HEK293 (cell line): ENCODE data around the gene SMC4.

Source experiments
- CTCF ChIP-seq: fragments of 450-650 bp; formaldehyde crosslinking; IDR thresholded peaks from 2 replicates; pipeline ENCODE4 v1.5.1; 2016; ENCODE audit warnings: missing biosample characterization, missing genetic modification characterization
- KLF8 ChIP-seq: fragments of 450-650 bp; formaldehyde crosslinking; IDR thresholded peaks from 2 replicates; pipeline ENCODE4 v1.5.1; 2016; ENCODE audit warnings: missing biosample characterization, missing genetic modification characterization
- WT1 ChIP-seq: fragments of 450-650 bp; formaldehyde crosslinking; IDR thresholded peaks from 2 replicates; pipeline ENCODE4 v1.5.1; 2016; ENCODE audit warnings: missing biosample characterization, missing genetic modification characterization
- ZBTB21 ChIP-seq: fragments of 450-650 bp; formaldehyde crosslinking; IDR thresholded peaks from 2 replicates; pipeline ENCODE4 v1.5.1; 2017; ENCODE audit warnings: missing biosample characterization, missing genetic modification characterization
- ZNF121 ChIP-seq: fragments of 450-650 bp; formaldehyde crosslinking; IDR thresholded peaks from 2 replicates; pipeline ENCODE4 v1.5.1; 2016; ENCODE audit warnings: missing biosample characterization, missing genetic modification characterization
- ZNF138 ChIP-seq: fragments of 450-650 bp; formaldehyde crosslinking; IDR thresholded peaks from 2 replicates; pipeline ENCODE4 v1.5.1; 2016; ENCODE audit warnings: missing biosample characterization, missing genetic modification characterization, borderline replicate concordance
- ZNF202 ChIP-seq: fragments of 450-650 bp; formaldehyde crosslinking; IDR thresholded peaks from 2 replicates; pipeline ENCODE4 v1.5.1; 2016; ENCODE audit warnings: missing biosample characterization, missing genetic modification characterization, borderline replicate concordance
- ZNF23 ChIP-seq: fragments of 450-650 bp; formaldehyde crosslinking; IDR thresholded peaks from 2 replicates; pipeline ENCODE4 v1.5.1; 2016; ENCODE audit warnings: missing biosample characterization, missing genetic modification characterization, borderline replicate concordance
- ZNF24 ChIP-seq: fragments of 450-650 bp; formaldehyde crosslinking; IDR thresholded peaks from 2 replicates; pipeline ENCODE4 v1.5.1; 2016; ENCODE audit warnings: missing biosample characterization, missing genetic modification characterization
- ZNF561 ChIP-seq: fragments of 450-650 bp; IDR thresholded peaks from 2 replicates; pipeline ENCODE4 v1.5.1; 2018; ENCODE audit warnings: missing biosample characterization, missing genetic modification characterization, borderline replicate concordance
- ZNF776 ChIP-seq: fragments of 450-650 bp; formaldehyde crosslinking; IDR thresholded peaks from 2 replicates; pipeline ENCODE4 v1.5.0; 2017; ENCODE audit warnings: missing biosample characterization, missing genetic modification characterization, borderline replicate concordance

- no peak for TF ChIP-seq ZNF138 (tag by site-specific recombination)
- no peak for TF ChIP-seq CTCF
- TF ChIP-seq ZNF776 (tag by site-specific recombination): no peak
- TF ChIP-seq KLF8: no peak
- no peak for TF ChIP-seq ZBTB21 (tag by site-specific recombination)
- no peak for TF ChIP-seq ZNF202
- no peak for TF ChIP-seq ZNF24
- no peak for TF ChIP-seq WT1 (tag by site-specific recombination)
- TF ChIP-seq ZNF121 (tag by site-specific recombination): no peak
- no peak for TF ChIP-seq ZNF561 (tag by site-specific recombination)
- TF ChIP-seq ZNF23 (tag by site-specific recombination): no peak
Observed at GRCh38 chr3:160373655-160374054, 25.8 kb upstream of the SMC4 start.
